ENCODE results near the gene PDLIM4. TPM values are rescaled to one million over a fixed set of nuclear protein-coding genes. Genes with fewer than 3 reads are reported as not detected.

The PDLIM4 gene
- total and polyA plus RNA-seq, 8 donors: 0.83 to 10.7 (median 2.7) TPM

- ATAC-seq (no peak), FAIRE-seq (no peak), DNase-seq (no peak)
- peaks cover 0 to 9% (median 3%) of the 10 kb centered on the region in 3 donors for H3K36me3 ChIP-seq
- intact Hi-C loops (cut with DNase I): no loop called here
- H3K9me3 ChIP-seq: no peaks in the 10 kb centered on the region
- H3K27ac ChIP-seq: no peak overlapping the region
- H3K4me1 ChIP-seq: peaks cover 10 to 34% (median 12%) of the 10 kb centered on the region in 3 donors
- no peak overlapping the region for H3K4me3 ChIP-seq
- no peak for TF ChIP-seq CTCF (IDR thresholded peaks at IDR 0.05)
- whole genome bisulfite sequencing, 2 donors: 75 to 83% methylated on average over 4 of the region's 4 CpGs
- no peaks in the 10 kb centered on the region for H3K27me3 ChIP-seq
Observed at GRCh38 chr5:132218321-132218720, 39.2 kb upstream of the PDLIM4 start.

DNA sequence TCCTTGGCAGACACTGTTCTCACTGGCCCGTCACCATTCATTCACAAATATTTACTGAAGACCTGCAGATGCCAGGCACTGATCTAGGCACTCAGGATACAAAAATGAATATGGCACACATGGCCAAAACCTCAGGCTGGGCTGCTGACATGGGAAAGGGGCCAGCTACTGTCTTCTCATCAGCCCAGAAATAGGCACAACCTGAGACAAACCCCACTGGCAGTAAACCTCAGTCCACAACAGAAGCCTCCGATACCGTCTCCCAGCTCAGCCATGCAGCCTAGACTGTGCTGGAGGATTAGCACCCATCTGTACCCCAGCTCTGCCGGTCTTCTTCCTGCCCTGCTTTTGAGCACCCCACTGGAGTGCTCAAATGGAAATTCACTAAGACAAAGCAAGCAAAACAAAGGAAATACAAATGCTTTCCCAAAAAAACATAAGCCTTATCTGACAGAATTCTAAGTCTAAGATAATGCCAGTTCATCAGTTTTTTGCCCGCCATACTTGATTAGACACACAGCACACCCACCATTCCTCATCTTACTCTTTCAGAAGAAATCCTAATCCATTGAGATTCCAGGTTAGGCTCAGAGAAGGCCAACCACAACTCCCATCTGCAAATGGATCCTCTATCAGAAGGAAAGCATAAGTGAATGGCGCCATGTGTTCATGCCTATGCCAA, 38.1 kb upstream of the PDLIM4 start:
- no peak overlapping the region for H3K4me3 ChIP-seq
- TF ChIP-seq CTCF (IDR thresholded peaks at IDR 0.05): no peak
- H3K36me3 ChIP-seq: peaks cover 0 to 4% (median 0%) of the 10 kb centered on the region in 3 donors
- no peak overlapping the region for H3K27ac ChIP-seq
- ATAC-seq: no peak
- WGBS, 2 donors: 87 to 88% methylated on average over 6 of the region's 6 CpGs
- no peaks in the 10 kb centered on the region for H3K27me3 ChIP-seq
- peaks cover 14 to 30% (median 16%) of the 10 kb centered on the region in 3 donors for H3K4me1 ChIP-seq
- H3K9me3 ChIP-seq: no peaks in the 10 kb centered on the region
- intact Hi-C loops (cut with DNase I): no loop called here
- no peak for FAIRE-seq
- no peak for DNase-seq

DNA sequence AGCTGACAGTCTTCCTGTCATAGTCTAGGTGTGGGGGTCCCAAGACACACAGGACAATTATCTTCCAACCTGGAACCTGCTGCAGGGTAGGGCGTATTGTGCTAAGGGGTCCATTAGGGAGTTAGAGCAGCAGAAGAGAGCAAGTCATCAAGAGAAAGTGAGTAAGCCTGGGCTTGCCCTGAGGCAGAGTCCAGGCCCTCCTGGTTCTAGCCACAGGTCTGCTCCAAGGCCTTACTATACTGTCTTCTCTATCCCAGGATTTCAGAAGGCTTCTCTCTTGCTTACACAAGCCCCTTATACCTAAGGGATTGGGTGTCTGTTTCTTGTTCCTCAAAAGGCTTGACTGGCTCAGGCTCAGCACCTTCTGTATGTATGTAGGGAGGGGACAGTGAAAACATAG, 37.5 kb upstream of the PDLIM4 start:
- FAIRE-seq (no peak), DNase-seq (no peak), ATAC-seq (no peak)
- Histone ChIP-seq H3K4me3 (no peak overlapping the region), H3K4me1 (peaks cover 8 to 25% (median 16%) of the 10 kb centered on the region in 3 donors), H3K27me3 (no peaks in the 10 kb centered on the region), H3K9me3 (no peaks in the 10 kb centered on the region), H3K36me3 (peaks cover 0 to 4% (median 0%) of the 10 kb centered on the region in 3 donors), H3K27ac (no peak overlapping the region)
- intact Hi-C loops (cut with DNase I): no loop called here
- 98 to 100% methylated on average over 1 of the region's 1 CpG for WGBS, 2 donors
- TF ChIP-seq CTCF (IDR thresholded peaks at IDR 0.05): no peak

- FAIRE-seq (no peak), ATAC-seq (peak in 2 of 4 donors; percentile 14 to 17), DNase-seq (no peak)
- Histone ChIP-seq H3K27ac (no peak overlapping the region), H3K4me1 (peaks cover 7 to 20% (median 18%) of the 10 kb centered on the region in 3 donors), H3K27me3 (no peaks in the 10 kb centered on the region), H3K36me3 (peaks cover 0 to 4% (median 0%) of the 10 kb centered on the region in 3 donors), H3K9me3 (no peaks in the 10 kb centered on the region), H3K4me3 (no peak overlapping the region)
- intact Hi-C loops (cut with DNase I): no loop called here
- WGBS, 2 donors: 39 to 40% methylated on average over 2 of the region's 2 CpGs
- TF ChIP-seq CTCF (IDR thresholded peaks at IDR 0.05): no peak
Observed at GRCh38 chr5:132220491-132220890, 37.0 kb upstream of the PDLIM4 start.

All from pancreas (tissue), 10 donors.